ENCODE data around the gene GSN.

The GSN gene

GRCh38 chr9:121303456-121304451 lies 35.8 kb downstream of the GSN start:
- no peak for DNase-seq (ENCODE audit: low read depth)

DNA sequence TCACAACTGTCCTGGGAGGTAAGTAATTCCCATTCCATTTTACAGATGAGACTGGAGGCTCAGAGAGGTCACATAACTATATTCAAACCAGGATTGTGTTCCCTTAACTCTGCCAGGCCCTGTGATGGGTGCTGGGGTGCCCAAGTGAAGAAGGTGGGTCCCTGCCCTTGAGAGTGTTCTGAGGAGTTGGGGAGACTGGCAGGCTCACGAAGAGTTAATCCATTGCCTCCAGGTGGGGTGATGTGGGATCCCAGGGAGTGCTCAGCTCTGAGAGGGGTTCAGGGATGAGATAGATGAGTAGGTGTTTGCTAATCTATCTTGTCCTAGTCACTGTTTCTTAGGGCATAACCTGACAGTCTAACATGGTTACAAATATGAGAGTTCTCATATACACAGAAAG lies 36.7 kb downstream of the GSN start:
- DNase-seq (ENCODE audit: low read depth), result no peak

DNA sequence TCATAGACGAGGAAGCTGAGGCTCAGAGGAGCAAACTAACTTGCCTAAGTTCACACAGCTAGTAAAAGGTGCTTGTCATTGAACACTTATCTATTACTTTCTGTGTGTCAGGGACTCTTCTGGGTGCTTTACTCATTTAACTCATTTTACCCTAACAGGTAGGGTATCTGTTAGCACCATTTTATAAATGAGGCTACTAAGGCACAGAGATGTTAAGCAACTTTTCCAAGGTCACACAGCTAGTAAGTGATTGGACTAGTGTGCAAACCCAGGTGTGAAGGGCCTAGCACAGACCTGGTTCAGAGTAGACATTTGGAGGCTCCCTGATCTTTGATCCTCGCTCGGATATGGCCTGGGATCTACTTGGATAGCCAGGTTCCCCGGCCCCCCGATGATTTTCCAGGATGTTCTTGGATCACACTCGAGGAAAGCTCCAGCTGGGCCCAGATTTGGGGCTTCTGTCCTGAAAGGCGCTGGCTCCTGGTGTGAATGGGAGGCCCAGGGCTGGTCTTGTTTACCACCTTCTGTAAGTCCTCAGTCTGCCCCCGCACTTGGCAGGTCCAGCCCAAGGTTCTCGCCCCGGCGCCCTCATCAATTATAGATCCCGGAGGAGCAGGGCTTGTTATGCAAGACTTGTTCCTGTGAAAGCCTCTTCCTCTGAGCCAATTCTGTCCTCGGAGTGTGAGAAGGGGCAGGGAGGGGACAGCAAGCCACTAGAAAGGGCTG lies 37.5 kb downstream of the GSN start:
- DNase-seq (ENCODE audit: low read depth), result no peak

GRCh38 chr9:121307976-121308375 lies 40.0 kb downstream of the GSN start:
- no peak for DNase-seq (ENCODE audit: low read depth)

DNA sequence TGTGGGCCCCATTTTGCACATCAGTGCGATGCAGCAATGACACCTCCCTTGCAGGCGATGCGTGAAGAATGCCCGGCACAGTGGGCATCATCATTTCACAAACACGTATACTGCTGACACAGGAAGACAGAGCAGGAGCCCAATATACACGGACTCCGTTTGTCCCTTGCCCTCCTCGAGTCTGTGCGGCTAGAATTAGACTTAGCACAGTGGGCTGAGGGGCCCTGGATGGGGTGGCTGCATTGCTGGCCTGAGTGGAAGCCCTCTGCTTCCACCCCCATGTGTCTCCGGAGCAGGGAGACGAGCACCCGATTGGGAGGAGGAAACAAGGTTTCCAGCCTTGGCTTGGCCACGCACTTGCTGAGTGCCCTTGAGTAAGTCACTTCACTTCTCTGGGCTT lies 40.8 kb downstream of the GSN start:
- no peak for DNase-seq (ENCODE audit: low read depth)

DNA sequence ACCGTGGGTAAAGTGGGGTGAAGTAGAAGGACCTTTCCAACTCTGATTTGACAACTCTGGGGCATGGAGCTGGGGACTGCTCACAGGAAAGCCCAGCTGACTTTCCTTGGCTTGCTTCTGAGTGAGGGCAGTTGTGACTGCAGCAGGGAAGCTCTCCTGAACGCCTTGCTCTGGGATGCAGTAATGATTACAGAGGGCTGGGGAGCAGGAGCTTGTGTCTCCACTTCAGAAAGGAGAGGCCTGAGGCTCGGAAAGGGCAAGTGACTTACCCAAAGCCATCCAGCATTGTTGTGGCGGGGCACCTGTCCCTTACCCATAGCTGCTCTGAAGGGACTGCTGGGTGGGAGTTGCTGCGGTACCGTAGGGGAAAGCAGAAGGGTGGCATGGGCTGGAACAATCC lies 41.2 kb downstream of the GSN start:
- no peak for DNase-seq (ENCODE audit: low read depth)

GRCh38 chr9:121309833-121310425 lies 42.0 kb downstream of the GSN start:
- no peak for DNase-seq (ENCODE audit: low read depth)

- DNase-seq (ENCODE audit: low read depth), result no peak
Observed at GRCh38 chr9:121310571-121310970, 42.6 kb downstream of the GSN start.

DNA sequence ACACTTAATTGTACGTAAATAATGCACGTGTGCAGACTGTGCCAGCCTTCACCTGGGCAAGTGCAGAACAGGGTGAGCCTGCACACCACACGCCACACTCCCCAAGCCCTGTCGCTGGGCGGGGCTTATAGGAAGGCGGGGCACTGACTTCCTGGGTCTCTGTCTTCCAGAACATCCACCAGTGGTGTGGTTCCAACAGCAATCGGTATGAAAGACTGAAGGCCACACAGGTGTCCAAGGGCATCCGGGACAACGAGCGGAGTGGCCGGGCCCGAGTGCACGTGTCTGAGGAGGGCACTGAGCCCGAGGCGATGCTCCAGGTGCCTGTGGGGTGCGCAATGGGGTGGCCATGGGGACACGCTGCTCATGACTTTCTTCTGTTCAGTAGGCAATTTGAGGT lies 44.2 kb downstream of the GSN start:
- no peak for DNase-seq (ENCODE audit: low read depth)

DNA sequence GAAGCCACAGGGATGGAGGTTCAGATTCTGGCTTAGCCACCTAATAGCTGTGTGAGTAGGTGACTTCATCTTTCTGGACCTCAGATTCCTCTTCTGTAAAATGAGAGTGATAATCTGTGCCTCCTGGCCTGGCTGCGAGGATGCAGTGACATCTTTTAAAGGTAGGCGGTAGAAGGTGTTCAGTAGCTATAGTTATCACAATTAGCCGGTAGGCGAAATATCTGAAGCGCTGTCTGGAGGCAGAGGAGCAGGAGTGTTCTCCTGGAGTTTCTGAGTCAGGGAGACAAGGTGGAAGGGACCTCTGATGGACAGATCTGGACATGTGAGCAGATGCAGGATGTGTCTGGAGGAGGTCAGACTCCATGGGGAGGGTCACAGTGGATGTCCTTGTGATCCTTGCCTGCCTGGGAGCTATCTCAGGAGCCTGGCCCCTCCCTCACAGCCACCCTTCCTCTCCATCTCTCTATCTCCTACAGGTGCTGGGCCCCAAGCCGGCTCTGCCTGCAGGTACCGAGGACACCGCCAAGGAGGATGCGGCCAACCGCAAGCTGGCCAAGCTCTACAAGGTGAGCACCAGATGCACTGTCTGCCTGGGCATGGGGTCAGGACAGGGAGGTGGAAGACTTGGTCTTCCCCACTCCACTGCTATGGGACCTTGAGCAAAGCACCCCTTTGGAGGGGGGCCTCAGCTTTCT lies 45.6 kb downstream of the GSN start:
- DNase-seq (ENCODE audit: low read depth), result no peak

DNA sequence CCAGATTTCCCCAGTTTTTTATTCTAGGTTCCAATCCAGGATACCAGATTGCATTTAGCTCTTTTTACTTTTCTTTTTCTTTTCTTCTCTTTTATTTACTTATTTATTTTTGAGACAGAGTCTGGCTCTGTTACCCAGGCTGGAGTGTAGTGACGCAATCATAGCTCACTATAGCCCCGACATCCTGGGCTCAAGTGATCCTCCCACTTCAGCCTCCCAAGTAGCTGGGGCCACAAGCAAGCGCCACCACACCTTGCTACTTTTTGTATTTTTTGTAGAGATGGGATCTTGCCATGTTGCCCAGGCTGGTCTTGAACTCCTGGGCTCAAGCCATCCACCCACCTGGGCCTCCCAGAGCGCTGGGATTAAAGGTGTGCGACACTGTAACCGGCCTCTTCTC lies 48.4 kb downstream of the GSN start:
- no peak for DNase-seq (ENCODE audit: low read depth)

DNA sequence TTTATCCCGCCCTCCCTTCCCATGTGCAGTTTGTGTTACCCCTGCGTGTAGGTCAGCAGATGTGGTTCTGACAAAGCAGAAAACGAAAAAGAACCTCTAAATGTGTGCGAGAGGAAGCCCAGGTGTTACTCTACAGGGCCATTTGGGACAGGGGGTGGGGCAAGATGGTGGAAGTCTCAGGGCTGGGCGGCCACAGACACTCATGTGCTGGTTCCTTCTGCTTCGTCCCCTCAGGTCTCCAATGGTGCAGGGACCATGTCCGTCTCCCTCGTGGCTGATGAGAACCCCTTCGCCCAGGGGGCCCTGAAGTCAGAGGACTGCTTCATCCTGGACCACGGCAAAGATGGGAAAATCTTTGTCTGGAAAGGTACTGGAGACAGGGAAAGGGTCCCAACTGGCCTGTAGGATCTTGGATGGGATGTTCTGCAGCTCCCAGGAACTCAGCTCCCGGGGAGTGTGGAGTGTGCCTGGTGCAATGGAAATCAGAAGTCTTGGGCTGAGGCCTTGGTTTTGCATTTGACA lies 49.0 kb downstream of the GSN start:
- DNase-seq (ENCODE audit: low read depth), result no peak

- no peak for DNase-seq (ENCODE audit: low read depth)
Observed at GRCh38 chr9:121317737-121318630, 50.0 kb downstream of the GSN start.

DNA sequence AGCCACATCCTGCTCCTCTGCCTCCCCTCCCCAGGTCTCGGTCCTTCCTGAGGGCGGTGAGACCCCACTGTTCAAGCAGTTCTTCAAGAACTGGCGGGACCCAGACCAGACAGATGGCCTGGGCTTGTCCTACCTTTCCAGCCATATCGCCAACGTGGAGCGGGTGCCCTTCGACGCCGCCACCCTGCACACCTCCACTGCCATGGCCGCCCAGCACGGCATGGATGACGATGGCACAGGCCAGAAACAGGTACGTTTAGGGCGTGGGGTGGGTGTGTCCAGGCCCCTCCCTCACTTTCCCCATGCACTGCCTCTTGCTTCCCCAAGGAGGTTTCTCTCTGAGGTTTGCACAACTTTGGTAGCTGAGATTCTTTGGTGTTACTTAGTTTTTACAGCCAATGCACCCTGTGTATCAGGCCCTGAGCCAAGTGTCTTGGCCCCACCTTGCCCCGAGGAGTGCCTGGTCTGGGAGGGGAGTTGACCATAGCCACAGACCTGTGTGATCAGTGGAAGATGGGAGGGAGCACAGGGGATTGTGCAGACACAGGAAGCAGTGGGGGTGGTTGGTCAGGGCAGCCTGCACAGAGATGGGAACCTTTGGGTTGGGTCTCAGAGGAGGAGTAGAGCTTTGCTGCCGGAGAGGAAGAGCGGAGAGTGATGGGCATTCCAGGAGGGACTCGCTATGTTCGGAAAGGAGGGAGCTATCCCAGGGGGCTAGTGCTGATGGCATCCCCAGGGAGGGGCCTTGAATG lies 50.8 kb downstream of the GSN start:
- no peak for DNase-seq (ENCODE audit: low read depth)

DNA sequence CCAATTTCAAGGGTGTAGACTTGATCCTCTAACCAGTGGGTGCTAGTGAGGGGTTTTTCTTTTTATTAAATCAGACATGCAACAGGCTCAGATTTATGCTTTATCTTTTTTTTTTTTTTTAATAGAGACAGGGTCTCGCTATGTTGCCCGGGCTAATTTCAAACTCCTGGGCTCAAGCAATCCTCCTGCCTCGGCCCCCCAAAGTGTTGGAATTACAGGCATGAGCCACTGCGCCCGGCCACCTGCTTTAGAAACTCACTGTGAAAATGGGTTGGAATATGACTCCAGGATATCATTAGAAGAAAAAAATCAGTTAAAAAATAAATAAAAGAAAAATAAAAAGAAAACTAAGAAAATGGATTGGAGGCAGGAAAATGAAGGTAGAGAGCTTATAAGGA lies 51.4 kb downstream of the GSN start:
- DNase-seq (ENCODE audit: low read depth), result no peak

GRCh38 chr9:121321016-121321503 lies 53.1 kb downstream of the GSN start:
- DNase-seq (ENCODE audit: low read depth), result no peak

- no peak for DNase-seq (ENCODE audit: low read depth)
Observed at GRCh38 chr9:121322037-121322736, 54.2 kb downstream of the GSN start.

GRCh38 chr9:121322737-121323448 lies 54.9 kb downstream of the GSN start:
- no peak for DNase-seq (ENCODE audit: low read depth)

Data from stimulated activated CD8-positive, alpha-beta memory T cell treated with anti-CD3 and anti-CD28 coated beads, Interleukin-15, amount 100 ng/mL, for 24 hours (primary cell).